HG02610 (cell line): ENCODE data around the gene GFRA4.

ENCODE experiments used
- ATAC-seq: cut with Tn5 transposase; IDR thresholded peaks from one replicate; pipeline ENCODE4 v1.9.1; 2021; ENCODE audit warnings: mild to moderate bottlenecking, moderate library complexity; ENCODE audit not compliant: unreplicated experiment

Gene GFRA4, protein sequence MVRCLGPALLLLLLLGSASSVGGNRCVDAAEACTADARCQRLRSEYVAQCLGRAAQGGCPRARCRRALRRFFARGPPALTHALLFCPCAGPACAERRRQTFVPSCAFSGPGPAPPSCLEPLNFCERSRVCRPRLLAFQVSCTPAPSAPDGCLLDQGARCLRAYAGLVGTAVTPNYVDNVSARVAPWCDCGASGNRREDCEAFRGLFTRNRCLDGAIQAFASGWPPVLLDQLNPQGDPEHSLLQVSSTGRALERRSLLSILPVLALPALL

DNA sequence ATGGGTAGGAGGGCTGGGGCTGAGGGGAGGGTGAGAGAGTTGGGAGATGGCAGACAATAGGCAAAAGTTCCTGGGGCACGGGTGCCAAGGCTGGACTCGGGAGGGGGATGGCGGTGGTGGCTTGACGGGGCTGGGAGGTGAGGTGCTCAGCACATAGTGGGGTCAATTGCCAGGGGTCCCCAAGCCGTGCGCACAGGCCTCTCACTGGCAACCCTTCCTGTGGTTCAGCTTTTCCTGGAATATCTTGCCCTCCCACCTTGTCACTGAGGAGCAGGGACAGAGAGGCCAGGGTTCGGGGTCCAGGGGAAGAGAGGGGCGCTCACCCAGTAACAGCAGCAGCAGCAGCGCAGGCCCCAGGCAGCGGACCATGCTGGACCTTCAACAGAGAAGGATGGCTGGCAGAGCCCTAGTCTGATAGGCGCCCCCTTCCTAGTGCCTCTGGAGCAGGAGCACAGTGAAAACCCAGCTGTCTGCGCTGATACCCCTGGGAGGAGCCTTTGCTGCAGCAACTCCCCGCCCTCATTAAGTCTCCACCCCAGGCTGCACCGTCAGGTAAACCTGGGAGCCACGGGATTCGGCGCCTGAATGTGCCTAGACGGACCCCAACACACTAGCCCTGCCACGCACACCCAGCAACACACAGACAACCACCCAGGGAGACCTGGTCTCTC lies at the start of gene GFRA4:
GFRA4 (minus strand) TSS at position 369 of the 671 bp plus-strand sequence; CDS start at position 369, 0 bp downstream.
- ATAC-seq, result no peak

DNA sequence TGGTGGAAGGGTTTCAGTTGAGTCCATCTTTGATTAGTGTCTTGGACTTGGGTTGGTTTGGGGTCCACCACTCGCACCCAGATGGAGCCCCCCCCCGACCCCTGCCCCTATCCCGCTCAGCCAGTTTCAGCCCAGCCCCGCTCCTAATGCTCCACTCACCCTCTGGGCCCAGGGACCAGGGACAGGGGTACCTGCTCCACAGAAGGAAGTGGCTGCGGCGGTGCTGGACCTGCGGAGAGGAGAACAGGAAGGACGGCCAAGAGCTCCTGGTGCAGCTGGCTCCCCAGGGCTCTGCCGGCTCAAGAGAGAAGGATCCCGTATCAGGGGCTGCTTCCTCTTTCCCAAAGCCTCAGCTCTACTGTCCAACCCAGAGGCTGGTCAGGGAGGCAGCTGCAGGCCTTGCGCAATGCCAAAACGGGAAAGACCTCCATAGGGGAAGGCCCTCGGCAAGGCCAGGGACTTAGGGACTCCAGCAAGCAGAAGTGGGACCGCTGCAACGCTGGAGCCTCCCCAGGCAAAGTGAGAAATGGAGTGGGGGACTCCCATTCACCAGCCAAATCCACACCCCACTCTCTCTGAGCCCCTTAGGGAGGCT lies 49.2 kb upstream of the GFRA4 start, which contains the start of gene SIGLEC1:
SIGLEC1 (minus strand) TSS at position 322 of the 595 bp plus-strand sequence. CDS start 5,472 bp downstream, outside the sequence.
- no peak for ATAC-seq

DNA sequence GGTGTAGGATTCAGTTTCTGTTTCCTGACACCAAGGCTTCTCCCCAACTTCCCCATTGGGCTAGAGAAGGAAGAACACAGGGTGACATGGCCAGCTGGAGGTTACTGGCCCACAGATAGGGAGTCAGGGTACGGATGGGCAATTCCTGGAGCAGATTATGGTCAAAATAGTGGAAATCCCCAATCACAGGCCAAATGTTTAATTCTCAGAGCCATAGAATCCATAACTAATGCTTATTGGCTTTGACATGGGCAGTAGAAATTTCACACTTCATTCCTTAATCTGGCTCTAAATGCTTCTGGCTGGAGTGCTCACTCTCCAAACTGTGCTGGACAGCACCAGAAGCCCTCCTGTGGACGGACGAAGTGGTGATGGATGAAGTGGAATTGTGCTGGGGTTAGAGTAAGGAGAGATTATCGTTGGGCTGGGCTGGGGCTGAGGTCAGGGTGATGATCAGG lies 48.3 kb upstream of the GFRA4 start:
- no peak for ATAC-seq

DNA sequence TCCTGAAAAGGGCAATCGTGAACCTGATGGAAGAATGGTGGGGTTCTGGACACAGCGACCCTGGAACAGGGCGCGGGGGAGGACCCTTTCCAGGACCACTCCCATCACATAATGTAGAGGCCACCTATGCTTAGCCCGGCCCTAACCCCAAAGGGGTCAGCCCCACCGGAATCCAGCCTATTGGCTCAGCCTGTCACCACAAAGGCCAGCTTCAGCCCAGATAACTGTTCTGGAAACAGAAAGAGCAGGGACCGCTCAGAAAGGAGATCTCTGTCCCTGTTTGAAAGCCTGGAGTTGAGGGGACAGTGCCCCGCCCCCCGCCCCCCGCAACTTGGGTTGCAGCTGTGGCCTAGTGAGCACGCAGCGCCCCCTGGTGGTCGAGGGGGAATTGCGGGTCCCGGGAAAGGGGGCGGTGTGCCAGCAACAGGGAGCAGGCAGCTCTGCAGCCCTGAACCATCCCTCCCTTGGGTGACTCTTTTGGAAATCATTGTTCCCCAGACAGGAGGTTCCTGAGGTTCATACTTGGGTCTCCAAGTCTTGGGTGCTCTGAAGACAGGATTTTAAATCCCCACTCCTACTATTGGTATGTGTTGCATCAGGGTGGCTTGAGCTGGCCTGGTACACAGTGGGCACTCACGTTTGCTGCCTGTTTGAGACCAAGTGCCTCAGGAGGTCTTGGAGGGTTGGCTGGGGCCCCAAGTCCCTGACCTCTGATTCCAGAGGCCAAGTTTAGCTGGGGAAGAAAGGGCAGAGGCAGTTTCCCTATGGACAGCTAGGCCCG lies 47.7 kb upstream of the GFRA4 start:
- no peak for ATAC-seq

DNA sequence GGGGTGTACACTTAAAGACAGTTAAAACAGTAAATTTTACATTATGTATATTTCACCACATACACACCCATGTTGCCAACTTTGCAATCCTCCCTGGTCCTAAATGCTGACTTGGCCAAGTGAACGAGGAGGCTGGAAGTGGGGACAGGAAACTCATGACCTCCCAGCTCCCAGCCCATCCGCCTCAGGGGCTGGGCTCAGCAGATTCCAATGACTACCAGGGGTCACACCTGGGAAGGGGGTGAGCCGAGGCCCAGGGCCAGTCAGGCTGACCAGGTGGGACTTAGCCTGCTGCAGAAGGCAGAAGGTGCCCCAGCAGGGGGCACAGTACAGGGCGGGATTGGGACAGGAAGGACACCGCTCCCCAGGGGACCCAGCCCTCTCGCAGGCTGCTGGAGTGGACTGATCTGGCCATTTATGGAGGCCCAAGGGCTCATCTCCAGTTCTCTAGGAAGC lies 46.8 kb upstream of the GFRA4 start:
- no peak for ATAC-seq

DNA sequence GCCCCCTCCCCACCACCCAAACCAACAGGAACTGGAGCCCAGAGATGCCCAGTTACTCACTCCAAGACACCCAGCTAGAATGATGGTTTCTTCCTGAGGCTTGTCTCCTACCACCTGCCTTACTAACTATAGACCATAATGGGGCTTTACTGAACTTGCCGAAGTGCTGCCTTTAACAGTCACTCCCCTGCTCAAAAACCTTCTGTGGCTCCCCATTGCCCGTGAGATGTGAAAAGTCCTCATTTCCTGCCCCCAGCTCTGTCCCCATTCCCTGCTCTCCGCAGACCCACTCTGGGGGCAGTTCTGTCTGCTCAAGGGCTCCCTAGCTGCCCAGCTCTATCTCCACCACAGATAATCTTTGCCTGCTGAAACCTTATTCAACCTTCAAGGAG lies 44.3 kb upstream of the GFRA4 start:
- no peak for ATAC-seq

DNA sequence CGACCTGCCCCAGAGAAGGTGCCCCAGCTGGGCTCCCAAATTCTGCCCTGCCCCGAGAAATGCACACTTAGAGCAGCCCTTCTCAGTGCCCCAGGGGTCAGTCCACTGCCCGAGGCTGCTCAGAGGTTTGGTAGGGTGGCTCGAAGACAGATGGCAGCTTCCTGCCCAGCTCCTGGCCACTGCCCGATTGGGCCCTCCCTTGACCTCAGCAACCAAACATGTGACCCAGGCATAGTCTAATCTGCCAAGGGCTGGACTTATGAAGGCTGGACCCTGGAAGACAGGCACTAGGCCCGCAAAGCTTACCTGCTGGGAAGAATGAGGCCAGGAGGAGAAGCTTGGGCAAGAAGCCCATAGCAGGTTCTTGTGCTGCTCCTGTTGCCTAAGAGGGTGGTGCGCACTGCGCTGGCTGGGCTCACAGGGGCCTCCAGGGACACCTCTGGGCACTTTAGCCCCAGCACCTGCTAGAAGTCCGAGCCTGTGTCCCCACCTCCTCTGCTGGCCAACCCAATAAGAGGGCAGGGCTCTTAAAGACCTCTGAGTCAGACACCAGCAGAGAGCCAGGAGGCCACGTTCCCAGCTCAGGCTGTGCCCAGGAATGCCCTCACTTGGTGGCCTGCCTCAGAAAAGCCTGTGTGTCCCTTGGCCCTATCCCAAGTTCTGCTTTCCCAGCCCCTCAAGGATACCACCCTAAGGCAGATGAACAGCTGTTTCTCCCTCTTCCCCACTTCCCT lies 43.7 kb upstream of the GFRA4 start:
- ATAC-seq, result no peak

DNA sequence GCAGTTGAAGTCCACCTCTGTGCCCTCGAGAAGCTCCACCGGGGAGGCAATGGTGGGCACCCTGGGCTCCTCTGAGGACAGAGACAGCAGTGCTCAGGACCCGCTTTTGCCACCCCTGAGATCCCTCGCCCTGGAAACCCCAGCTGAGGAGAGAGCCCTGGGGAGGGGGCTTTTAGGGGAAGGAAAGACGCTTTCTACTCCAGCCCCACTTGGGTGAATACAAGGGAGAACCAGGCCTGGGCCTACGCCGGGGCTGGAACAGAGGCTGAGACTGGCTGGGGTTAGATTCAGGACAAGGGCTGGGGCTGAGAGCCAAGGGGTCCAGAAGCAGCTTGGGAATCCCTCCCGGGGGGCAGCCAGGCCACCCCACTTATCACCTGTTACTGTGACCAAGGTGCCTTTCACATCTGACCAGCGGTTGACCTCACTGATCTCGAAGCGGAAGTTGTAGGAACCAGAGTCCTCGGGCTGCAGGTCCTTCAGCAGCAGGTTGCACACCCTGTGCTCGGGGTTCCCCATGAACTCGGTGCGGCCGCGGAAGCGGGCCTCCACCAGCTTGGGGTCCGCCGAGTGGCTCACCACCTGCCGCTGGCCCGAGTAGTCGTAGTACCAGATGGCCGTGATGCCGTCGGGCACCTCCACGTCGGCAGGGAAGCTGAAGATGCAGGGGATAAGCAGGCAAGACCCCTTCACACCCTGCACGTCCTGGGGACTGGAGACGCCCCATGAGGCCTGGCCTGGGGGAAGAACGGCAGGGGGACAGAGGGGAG lies 43.0 kb upstream of the GFRA4 start:
- ATAC-seq, result no peak

DNA sequence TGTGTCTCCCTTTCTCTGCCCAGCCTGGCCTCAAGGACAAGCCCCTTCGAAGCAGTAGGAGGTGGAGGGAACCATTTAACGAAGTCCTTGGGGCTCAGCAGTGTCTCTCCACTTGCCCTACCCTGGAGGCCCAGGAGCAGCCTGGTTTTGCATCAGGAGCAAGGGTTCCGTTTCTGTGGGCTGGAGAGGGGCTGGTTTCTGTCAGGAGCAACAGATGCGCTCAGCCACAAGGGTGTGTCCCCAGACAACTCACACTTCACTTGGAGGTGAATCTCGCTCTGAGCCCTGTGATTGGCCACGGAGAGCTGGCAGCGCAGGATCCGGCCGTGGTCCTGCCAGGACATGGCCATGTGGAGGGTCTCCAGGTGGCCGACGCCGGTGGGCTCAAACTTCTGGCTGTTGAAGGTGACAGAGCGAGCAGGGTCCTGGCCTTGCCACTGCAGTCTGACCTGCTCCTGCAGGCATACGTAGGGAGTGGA lies 42.3 kb upstream of the GFRA4 start:
- ATAC-seq, result no peak

DNA sequence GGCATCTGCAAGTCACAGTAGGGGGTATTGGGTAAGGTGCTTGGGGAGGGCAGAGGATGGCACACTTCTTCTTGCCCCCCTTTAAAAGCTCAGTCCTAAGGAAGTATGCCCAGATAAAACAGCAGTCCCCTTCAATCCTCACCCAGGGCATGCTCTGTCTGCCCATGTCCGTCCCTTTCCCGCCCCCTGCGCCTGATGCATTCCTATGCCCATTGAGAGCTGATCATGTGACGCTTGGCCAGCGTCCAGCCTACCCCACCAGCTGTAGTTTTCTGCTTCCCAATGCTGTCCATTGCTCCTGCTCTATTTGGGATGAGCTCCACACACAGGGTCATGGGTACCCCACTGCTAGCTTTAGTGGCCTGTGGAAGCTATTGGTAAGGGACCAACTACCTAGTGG lies 40.9 kb upstream of the GFRA4 start:
- ATAC-seq, result no peak

DNA sequence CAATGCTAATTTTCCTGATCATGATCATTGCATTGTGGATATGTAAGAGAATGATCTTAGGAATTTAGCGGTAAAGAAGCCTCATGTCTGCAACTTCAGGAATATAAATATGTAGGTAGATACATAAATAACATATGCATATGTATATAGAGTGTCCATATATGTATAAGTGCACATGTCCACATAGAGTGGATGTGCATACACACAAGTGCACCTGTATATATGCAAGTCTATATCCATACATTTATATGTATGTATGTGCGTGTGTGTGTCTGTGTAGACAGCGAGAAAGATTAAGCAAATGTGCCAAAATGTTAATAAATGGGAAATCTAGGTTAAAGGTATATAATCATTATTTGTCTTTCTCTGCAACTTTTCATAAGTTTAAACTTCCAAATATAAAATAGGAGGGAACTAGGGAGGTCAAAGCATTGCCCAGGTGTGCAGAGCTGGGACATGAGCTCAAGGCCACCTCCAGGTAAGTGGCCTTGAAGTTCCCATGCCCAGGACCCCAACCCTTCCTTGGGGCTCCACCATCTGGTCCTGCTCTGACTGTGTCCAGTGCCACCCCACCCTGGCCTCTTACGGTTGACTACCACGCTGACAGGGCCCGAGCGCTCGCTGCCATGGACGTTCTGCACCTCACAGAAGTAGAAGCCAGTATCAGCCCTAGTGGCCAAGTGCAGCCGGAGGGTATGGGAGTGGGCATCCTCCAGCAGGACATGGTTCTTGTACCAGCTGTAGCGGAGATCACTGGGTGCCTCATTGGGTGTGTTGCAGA lies 39.6 kb upstream of the GFRA4 start:
- no peak for ATAC-seq

DNA sequence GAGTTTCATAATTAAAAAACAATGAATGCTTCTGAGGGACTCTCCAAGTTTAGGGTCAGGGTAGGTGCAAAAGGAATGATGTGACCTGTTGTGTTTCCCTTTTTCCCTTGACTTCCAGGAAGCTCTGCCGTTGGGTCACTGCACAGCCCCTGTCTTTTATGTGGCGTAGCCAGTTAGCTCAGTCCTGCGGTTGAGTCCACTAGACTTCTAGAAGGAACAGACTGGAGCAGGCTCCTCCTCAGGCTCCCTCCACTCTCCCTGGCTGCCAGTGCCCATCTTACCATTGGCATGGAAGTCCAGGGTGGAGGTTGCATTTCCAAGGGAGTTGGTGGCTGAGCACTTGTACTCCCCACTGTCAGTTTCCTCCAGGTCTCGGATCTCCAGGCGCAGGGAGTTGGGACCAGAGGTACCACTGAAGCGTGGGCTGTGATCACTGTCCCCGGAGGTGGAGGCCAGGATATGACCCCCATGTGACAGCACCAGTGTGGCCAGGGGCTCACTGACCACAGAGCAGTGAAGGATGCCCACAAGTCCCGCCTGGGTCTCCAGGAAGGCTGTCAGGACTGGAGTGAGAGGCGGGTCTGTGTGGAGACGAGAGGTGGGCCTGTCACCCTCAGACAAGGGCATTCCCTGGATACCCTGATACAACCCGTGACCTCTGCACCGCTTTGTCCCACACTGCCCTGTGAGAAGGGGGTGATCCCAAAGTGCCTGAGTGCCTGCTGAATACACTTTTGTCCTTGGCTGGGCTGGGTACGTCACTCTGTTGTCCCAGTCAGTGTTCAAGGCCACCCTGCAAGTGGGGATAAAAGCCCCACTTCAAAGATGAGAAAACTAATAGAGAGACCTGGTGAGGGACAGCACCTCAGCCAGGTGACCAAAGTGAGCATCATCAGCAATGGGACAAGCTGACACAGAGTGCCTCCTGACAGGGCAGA lies 38.1 kb upstream of the GFRA4 start:
- ATAC-seq, result no peak

DNA sequence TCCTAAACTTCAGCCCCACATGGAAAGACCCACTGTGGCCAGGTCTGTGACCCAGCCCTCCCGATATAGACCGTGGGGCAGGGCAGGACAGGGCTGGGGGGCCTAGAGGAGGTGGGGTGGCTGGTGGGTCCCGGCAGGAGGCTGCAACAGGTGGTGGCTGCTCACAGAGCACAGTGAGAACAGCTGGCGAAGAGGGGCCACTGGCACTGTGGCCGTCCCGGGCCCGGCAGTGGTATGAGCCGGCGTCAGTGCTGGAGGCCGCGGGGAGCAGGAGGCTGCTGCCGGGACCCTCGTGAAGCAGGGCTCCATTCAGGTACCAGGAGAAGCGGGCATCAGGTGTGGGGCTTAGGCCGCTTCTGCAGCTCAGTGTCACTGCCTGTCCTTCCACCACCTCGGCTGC lies 35.8 kb upstream of the GFRA4 start:
- ATAC-seq, result no peak

DNA sequence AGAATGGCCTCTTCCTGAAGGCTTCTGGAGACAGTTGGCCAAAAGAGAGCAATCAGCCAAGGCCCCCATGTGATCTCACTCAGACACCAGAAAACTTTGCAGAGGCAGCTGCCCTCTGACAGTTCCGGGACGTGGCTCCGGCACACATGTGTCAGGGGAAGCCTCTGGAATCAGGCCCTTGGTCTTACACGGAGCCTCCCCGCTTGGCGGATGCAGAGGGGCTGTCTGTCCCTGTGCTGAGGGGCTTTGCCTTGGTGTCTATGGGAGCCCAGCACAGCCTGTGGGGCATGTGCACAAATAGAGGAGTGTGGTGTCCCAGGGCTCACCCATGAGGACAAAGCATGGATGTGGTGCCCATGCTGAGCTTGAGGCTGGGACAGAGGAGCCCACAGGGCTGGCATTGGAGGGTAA lies 35.4 kb upstream of the GFRA4 start:
- ATAC-seq, result no peak

DNA sequence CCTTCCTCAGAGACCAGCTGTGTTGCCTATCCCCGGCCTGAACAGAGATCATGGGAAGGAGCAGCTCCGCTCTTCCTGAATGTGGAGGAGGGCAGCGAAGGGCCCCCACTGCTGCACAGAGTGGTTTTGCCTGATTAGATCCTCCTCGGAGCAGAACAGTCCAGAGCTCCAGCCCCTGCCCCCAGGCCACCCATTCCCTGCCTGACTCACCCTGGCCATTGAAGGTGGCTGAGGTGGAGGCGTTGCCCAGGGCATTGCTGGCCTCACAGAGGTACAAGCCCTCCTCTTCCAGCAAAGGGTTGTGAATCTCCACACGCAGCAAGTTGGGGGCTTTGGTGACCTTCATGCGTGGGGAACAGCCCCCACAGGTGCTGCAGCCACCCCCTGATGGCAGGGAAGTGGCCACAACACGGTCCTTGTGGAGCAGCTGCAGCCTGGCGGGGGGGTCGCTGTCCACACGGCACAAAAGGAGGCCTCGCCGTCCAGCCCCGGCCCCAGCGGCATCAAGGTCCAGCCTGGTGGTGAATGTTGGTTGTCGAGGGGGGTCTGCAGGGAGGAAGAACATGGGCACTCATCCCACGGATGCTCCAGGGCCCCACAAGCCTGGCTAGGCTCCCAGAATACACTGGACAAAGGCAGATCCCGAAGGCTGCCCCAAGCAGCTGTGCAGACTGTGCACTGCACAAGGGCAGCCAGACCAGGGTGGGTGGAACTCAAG lies 34.5 kb upstream of the GFRA4 start:
- no peak for ATAC-seq

DNA sequence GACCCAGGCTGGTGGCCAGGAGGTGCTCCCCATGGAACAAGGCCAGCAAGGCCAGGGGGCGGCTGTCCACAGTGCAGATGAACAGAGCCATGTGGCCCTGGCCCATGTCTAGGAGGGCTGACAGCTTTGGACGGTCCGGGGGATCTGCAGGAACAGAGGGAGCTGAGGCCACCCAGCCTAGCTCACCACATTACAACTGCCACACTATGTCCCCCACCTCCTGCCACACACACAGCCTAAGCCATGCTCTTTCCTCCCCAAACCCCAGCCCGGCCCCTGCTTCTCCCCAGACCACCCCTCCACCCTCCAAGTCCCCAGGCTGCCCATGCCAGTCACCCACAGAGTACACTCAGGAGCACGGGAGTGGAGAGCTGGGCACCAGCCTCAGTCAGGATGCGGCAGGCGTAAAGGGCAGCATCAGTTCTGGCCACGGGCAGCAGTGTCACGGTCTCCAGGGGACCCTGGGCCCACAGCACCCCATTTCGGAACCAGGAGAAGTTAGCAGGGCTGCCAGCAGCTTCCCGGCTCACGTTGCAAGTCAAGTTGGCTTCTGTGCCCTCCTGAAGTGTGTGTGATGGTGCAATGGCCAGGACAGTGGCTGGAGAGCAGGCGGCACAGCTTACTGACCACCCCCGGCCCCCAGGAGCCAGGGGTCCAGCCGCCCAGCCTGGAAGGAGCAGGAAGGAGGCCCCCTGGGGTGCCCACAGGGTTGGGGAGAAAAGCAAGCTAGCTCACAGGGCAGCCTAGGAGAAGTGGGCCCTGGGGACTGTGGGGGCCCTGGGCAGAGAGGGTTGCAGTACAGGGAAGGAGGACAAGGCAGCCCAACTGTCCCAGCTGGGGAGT lies 33.8 kb upstream of the GFRA4 start:
- no peak for ATAC-seq
